Cardiac muscle cell (in vitro differentiated cells and primary cell): ENCODE results near the gene PDE8A. TPM values are rescaled to one million over a fixed set of nuclear protein-coding genes. Genes with fewer than 3 reads are reported as not detected.
"Not testable (repeated sequence)": the region's sequence is repeated elsewhere in the genome, so short reads cannot be mapped to it uniquely, and the experiment has no call there.

Source experiments
- DNase-seq, 2 donors: peaks; one replicate each; pipeline versions ENCODE4 v3.0.0 to v3.0.0-alpha.2; 2010 to 2017; ENCODE audit warnings: low read depth in 1 of 2, low spot score in 1 of 2
- H3K27ac ChIP-seq: fragments of 200-600 bp; sonication (generic); 2 replicates; pipeline ENCODE4 v1.5.1; 2016
- H3K27me3 ChIP-seq: fragments of 200-600 bp; sonication (generic); 2 replicates; pipeline ENCODE4 v1.6.0; 2016; ENCODE audit warnings: control low read depth
- H3K36me3 ChIP-seq: fragments of 200-600 bp; sonication (generic); 2 replicates; pipeline ENCODE4 v1.5.1; 2016; ENCODE audit warnings: control low read depth
- H3K4me1 ChIP-seq: fragments of 200-600 bp; sonication (generic); 2 replicates; pipeline ENCODE4 v1.8.1; 2017; ENCODE audit warnings: low read depth, mild to moderate bottlenecking, mixed run types
- H3K4me3 ChIP-seq: fragments of 200-600 bp; sonication (generic); 2 replicates; pipeline ENCODE4 v1.5.1; 2016; ENCODE audit warnings: mild to moderate bottlenecking
- H3K9me3 ChIP-seq: fragments of 200-600 bp; sonication (generic); 2 replicates; pipeline ENCODE4 v1.5.1; 2017; ENCODE audit warnings: low read depth, mild to moderate bottlenecking, control low read depth
- CTCF ChIP-seq: IDR thresholded peaks from 2 replicates; pipeline ENCODE4 v1.5.1; 2012; ENCODE audit warnings: low read depth, mild to moderate bottlenecking, low read length
- polyA plus RNA-seq: library from polyadenylated mRNA; unstranded; fragments of >200 nt; fragmentation: Nextera tagmentation; extraction: Ambion mirVana; gene quantifications from 2 replicates; pipeline ENCODE4 v1.2.1, GENCODE V29; 2016
- total RNA-seq: library from RNA; depleted of rRNA; stranded (reverse); fragments of >200 nt; gene quantifications from 2 replicates; pipeline ENCODE4 v1.2.3, GENCODE V29; 2016

Gene PDE8A
- total and polyA plus RNA-seq, 2 experiments from 2014 or later: 10.2 to 26.8 TPM

- no peak overlapping the region for H3K27ac ChIP-seq
- H3K27me3 ChIP-seq: no peaks in the 10 kb centered on the region
- no peak for TF ChIP-seq CTCF
Observed at GRCh38 chr15:84992157-84992944, 10.7 kb downstream of the PDE8A start.

DNA sequence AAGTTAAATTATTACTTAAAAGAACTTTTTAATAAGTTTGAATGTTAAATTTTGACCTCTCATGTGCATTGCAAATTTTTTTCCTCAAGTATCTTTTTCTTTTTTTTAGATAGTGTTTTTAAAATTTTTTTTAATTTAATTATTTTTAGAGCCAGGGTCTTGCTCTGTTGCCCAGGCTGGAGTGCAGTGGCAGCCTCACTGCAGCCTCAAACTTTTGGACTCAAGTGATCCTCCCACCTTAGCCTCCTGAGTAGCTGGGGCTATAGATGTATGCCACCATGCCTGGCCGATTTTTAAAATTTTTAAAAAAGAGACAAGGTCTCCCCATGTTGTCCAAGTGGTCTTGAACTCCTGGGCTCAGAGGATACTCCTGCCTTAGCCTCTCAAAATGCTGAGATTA lies 14.4 kb downstream of the PDE8A start:
- H3K27ac ChIP-seq: no peak overlapping the region
- H3K27me3 ChIP-seq: no peaks in the 10 kb centered on the region
- DNase-seq: no peak
- H3K9me3 ChIP-seq: no peaks in the 10 kb centered on the region
- H3K36me3 ChIP-seq: no peaks in the 10 kb centered on the region
- no peak overlapping the region for H3K4me3 ChIP-seq
- no peaks in the 10 kb centered on the region for H3K4me1 ChIP-seq
- TF ChIP-seq CTCF: no peak

More at GRCh38 chr15:84992157-84992944, 10.7 kb downstream of the PDE8A start:
- Histone ChIP-seq H3K4me1 (no peaks in the 10 kb centered on the region), H3K36me3 (no peaks in the 10 kb centered on the region), H3K4me3 (no peak overlapping the region), H3K9me3 (no peaks in the 10 kb centered on the region)
- DNase-seq: peak in 1 of 2 donors; percentile 72

GRCh38 chr15:84996714-84997113 lies 15.1 kb downstream of the PDE8A start:
- H3K9me3 ChIP-seq, H3K36me3 ChIP-seq, H3K27me3 ChIP-seq, H3K27ac ChIP-seq, H3K4me3 ChIP-seq, DNase-seq, H3K4me1 ChIP-seq: not testable (repeated sequence)

- not testable (repeated sequence) for H3K27ac ChIP-seq, H3K4me1 ChIP-seq, H3K4me3 ChIP-seq, DNase-seq, H3K36me3 ChIP-seq, H3K27me3 ChIP-seq, H3K9me3 ChIP-seq
Observed at GRCh38 chr15:84997214-84997613, 15.6 kb downstream of the PDE8A start.

DNA sequence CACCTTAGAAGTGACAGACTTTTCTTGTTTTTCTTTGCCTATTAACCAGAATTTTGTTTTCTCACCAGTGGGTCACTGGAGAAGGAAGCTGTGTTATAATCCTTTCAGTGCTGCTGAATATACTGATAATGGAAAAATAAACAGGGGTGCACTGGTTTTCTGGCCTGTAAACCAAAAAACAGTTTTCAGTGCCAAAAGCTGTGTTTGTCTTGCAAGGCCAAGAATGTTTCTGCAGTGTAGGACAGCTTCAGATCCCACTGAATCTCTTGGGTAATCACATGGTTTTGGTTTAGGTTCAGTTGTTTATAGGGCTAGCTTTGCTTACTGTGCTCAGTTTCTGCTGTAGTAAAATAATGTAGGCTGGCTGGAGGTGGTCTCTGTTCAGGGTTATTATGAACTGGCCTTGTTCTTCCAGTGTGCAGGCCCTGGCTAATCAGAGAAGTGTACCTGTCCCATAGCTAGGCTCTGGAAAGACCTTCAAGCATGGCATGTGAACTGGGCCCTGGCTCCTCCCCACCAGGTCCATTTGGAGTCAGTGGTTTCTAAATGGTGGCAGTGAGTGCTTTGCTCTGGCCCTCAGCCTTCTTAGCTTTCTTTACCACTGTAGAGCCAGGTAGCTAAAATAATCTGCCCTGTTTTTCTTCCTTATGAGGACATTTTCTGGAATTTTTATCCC lies 18.7 kb downstream of the PDE8A start:
- H3K9me3 ChIP-seq: no peaks in the 10 kb centered on the region
- H3K4me3 ChIP-seq: no peak overlapping the region
- peak in 1 of 2 donors; percentile 79 for DNase-seq
- no peak for TF ChIP-seq CTCF
- H3K27ac ChIP-seq: no peak overlapping the region
- H3K36me3 ChIP-seq: no peaks in the 10 kb centered on the region
- no peaks in the 10 kb centered on the region for H3K4me1 ChIP-seq
- no peaks in the 10 kb centered on the region for H3K27me3 ChIP-seq

DNA sequence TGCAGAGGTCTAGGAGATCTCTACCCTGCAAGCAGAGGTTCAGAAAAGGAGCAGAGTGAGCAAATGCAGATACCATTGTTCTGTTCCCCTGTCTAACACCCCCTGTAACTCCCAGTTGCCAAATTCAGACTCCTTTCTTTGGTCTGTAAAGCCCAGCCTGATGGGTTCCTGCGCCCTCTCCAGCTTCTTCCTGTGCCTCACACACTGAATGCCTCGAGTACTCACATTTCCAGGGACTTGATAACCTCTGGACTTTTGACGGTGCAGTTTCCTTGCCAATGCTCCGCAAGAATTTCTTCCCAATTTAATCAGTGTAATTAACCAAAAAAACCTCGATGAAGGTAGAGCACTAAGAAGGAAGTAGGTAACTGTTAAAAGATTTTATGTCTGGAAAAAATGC lies 19.3 kb downstream of the PDE8A start:
- Histone ChIP-seq H3K4me3 (no peak overlapping the region), H3K27ac (no peak overlapping the region), H3K9me3 (no peaks in the 10 kb centered on the region), H3K27me3 (no peaks in the 10 kb centered on the region), H3K36me3 (no peaks in the 10 kb centered on the region), H3K4me1 (no peaks in the 10 kb centered on the region)
- TF ChIP-seq CTCF: peak; percentile 9
- peak in 1 of 2 donors; percentile 41 for DNase-seq
